ENCODE results near the gene WDR33.
"Not testable (repeated sequence)": the region's sequence is repeated elsewhere in the genome, so short reads cannot be mapped to it uniquely, and the experiment has no call there.

DNA sequence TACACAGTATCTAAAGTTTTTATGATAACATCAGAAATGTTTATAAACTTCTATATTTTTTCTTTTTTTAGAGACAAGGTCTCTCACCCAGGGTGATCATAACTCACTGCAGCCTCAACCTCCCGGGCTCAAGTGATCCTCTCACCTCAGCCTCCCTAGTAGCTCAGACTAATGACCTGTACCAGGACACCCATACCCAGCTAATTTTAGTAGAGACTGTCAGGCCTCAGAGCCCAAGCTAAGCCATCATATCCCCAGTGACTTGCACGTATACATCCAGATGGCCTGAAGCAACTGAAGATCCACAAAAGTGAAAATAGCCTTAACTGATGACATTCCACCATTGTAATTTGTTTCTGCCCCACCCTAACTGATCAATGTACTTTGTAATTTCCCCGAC is 1.5 kb upstream of the WDR33 start:
- TF ChIP-seq, protein P1, sequence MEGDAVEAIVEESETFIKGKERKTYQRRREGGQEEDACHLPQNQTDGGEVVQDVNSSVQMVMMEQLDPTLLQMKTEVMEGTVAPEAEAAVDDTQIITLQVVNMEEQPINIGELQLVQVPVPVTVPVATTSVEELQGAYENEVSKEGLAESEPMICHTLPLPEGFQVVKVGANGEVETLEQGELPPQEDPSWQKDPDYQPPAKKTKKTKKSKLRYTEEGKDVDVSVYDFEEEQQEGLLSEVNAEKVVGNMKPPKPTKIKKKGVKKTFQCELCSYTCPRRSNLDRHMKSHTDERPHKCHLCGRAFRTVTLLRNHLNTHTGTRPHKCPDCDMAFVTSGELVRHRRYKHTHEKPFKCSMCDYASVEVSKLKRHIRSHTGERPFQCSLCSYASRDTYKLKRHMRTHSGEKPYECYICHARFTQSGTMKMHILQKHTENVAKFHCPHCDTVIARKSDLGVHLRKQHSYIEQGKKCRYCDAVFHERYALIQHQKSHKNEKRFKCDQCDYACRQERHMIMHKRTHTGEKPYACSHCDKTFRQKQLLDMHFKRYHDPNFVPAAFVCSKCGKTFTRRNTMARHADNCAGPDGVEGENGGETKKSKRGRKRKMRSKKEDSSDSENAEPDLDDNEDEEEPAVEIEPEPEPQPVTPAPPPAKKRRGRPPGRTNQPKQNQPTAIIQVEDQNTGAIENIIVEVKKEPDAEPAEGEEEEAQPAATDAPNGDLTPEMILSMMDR (IDR thresholded peaks at IDR 0.05): not testable (repeated sequence)
- TF ChIP-seq POLR2A (IDR thresholded peaks at IDR 0.05): not testable (repeated sequence)
